Suppressor macrophage treated with lipopolysaccharide for 4 hours (primary cell): ENCODE data around the gene RAB3GAP1.
"Not testable (repeated sequence)": the region's sequence is repeated elsewhere in the genome, so short reads cannot be mapped to it uniquely, and the experiment has no call there.

Source experiments
- DNase-seq: peaks from one replicate; pipeline ENCODE4 v3.0.0-alpha.2; 2020

The RAB3GAP1 gene

GRCh38 chr2:135113322-135113721 is 61.2 kb downstream of the RAB3GAP1 start:
- DNase-seq: no peak

GRCh38 chr2:135119582-135119981 is 67.5 kb downstream of the RAB3GAP1 start:
- no peak for DNase-seq

GRCh38 chr2:135121016-135121657 is 69.0 kb downstream of the RAB3GAP1 start:
- no peak for DNase-seq

- not testable (repeated sequence) for DNase-seq
Observed at GRCh38 chr2:135121658-135122039, 69.6 kb downstream of the RAB3GAP1 start.

GRCh38 chr2:135124924-135125886 is 73.1 kb downstream of the RAB3GAP1 start:
- DNase-seq: no peak

- no peak for DNase-seq
Observed at GRCh38 chr2:135125940-135126339, 73.8 kb downstream of the RAB3GAP1 start.

- DNase-seq: no peak
Observed at GRCh38 chr2:135130751-135131150, 78.7 kb downstream of the RAB3GAP1 start.

- no peak for DNase-seq
Observed at GRCh38 chr2:135132314-135132713, 80.2 kb downstream of the RAB3GAP1 start.

GRCh38 chr2:135140606-135141005 is 88.5 kb downstream of the RAB3GAP1 start:
- no peak for DNase-seq

- DNase-seq: no peak
Observed at GRCh38 chr2:135142323-135142722, 90.2 kb downstream of the RAB3GAP1 start.

- no peak for DNase-seq
Observed at GRCh38 chr2:135144343-135144742, 92.3 kb downstream of the RAB3GAP1 start.

GRCh38 chr2:135149251-135149650 is 97.2 kb downstream of the RAB3GAP1 start:
- DNase-seq: no peak

- no peak for DNase-seq
Observed at GRCh38 chr2:135150725-135151124, 98.6 kb downstream of the RAB3GAP1 start.

GRCh38 chr2:135151615-135152014 is 99.5 kb downstream of the RAB3GAP1 start:
- DNase-seq: no peak

- no peak for DNase-seq
Observed at GRCh38 chr2:135152361-135152760, 100.3 kb downstream of the RAB3GAP1 start.

- DNase-seq: no peak
Observed at GRCh38 chr2:135154962-135155361, 102.9 kb downstream of the RAB3GAP1 start.

GRCh38 chr2:135157856-135158255 is 105.8 kb downstream of the RAB3GAP1 start:
- no peak for DNase-seq

GRCh38 chr2:135159191-135159590 is 107.1 kb downstream of the RAB3GAP1 start:
- no peak for DNase-seq

- DNase-seq: no peak
Observed at GRCh38 chr2:135162377-135162776, 110.3 kb downstream of the RAB3GAP1 start.

- no peak for DNase-seq
Observed at GRCh38 chr2:135162786-135163185, 110.7 kb downstream of the RAB3GAP1 start.

GRCh38 chr2:135163306-135163705 is 111.2 kb downstream of the RAB3GAP1 start:
- no peak for DNase-seq

- DNase-seq: no peak
Observed at GRCh38 chr2:135163901-135164300, 111.8 kb downstream of the RAB3GAP1 start.

GRCh38 chr2:135164431-135164830 is 112.3 kb downstream of the RAB3GAP1 start:
- no peak for DNase-seq

- DNase-seq: no peak
Observed at GRCh38 chr2:135167273-135167672, 115.2 kb downstream of the RAB3GAP1 start.
